GM19438 (cell line): Measurements from ENCODE around the gene S1PR3.
"Not testable (repeated sequence)": the region's sequence is repeated elsewhere in the genome, so short reads cannot be mapped to it uniquely, and the experiment has no call there.

Experiments
- ATAC-seq: cut with Tn5 transposase; IDR thresholded peaks from one replicate; pipeline ENCODE4 v1.9.1; 2021; ENCODE audit warnings: low read depth; ENCODE audit not compliant: unreplicated experiment

The S1PR3 gene

DNA sequence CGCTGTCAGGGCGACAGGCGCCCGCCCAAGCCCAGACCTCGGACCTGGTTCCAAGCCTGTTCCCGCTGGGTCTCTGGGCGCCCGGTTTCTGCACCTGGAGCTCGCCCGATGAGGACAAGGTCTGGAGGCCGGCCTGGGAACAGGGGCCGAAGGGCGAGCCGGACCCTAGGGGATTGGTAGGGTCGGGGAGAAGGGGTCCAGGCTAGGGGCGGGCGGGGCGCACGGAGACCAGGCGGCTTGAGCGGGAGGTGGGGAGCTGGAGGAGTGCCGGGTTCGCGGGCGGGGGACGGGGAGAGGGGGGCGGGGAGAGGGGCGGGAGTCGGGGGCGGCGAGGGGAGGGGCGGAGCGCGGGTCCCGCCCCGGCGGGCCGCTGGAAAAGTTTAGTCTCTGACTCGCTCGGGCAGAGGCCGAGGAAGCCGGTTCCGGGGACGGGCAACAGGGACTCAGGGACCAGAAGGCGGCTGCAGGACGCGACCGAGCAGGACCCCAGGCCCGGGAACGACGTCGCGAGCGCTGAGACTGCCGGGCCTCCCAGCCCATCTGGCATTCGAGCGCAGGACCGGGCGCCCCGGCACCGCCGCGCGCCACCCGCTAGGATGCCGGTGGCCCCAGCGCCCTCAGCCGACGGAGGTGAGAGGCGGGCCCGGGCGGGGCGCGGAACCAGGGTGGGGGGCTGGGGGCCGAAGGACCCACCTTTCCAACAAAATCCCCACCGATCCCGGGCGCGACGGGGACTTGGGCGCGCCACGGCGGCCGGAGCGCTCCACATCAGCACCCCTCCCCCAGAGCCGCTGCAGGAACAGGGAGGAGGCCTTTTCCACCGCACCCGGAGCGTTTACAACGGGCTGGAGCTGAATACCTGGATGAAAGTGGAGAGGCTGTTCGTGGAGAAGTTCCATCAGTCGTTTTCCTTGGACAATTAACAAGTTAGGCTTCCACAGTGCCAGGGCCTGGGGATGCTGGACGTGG, at the start of gene S1PR3:
Gene S1PR3, plus strand, starts transcription at position 403 of the 969 bp plus-strand sequence. CDS start 9,733 bp downstream, outside the sequence.
- no peak for ATAC-seq

DNA sequence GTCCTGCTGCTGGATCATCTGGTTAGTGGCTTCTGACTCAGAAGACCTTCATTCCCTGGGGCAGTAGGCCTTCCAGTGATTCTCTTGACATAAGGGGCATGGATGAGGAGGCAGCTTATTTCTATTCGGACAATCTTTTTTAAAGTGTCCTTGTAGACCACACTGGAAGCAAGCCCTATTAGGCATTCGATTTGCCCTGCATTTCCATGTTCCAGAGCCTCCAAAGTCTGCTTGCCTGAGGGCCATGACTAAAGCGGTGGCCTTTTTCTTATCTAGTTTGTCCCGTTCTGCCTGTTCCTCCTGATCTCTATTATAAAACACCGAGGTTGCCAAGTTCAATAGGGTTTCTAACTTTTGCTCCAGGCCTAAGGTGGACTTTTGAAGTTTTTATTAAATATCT, 49.7 kb upstream of the S1PR3 start:
- not testable (repeated sequence) for ATAC-seq

DNA sequence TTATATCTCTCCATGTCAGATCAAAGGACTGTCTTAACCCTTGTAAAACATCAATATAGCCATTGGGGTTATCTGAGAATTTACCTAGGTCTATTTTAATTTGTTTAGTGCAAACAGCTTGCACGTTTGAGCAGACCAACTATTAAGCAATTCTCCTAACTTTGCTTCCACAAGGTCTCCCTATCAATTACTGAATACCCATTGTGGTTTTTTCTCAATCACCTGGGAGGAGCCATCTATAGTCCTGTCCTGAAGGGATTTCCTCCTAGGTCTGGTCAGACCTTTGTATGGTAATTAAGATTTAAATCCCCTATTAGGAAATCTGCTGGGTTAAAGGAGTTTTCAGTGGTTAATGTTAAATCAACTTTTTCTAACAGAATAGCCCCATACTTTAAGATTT, 48.9 kb upstream of the S1PR3 start:
- no peak for ATAC-seq

DNA sequence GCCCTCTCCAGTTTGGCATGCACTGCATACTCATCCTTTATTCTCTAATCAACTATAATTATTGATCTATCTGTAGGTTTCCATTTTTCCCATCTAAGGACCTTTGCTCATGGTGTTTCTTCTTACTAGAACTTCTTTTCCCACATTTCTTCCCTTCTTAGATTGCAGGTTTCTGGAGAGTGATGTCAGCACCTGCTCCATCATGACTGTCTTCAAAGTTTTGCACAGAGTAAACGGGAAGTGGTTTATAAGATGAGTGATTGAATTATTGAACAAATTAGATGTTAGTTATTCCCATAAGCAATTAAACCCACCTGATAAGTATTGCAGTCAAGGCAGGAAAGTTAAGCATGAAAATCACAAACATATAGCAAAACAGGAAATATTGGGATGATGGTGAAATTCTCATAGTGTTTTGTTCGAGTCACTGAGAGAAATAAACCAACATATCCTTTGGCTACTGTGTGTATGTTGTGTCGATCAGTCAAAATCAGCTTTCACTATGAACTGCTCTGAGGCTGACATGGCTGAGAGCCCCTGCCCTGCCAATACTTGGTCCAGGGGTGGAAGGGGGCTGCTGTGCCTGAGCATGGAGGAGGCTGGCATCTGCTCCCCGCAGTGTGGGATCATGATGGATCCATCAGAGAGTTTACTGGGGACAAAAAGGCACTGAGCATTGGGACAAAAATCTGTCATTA, 45.5 kb upstream of the S1PR3 start:
- ATAC-seq, result no peak

DNA sequence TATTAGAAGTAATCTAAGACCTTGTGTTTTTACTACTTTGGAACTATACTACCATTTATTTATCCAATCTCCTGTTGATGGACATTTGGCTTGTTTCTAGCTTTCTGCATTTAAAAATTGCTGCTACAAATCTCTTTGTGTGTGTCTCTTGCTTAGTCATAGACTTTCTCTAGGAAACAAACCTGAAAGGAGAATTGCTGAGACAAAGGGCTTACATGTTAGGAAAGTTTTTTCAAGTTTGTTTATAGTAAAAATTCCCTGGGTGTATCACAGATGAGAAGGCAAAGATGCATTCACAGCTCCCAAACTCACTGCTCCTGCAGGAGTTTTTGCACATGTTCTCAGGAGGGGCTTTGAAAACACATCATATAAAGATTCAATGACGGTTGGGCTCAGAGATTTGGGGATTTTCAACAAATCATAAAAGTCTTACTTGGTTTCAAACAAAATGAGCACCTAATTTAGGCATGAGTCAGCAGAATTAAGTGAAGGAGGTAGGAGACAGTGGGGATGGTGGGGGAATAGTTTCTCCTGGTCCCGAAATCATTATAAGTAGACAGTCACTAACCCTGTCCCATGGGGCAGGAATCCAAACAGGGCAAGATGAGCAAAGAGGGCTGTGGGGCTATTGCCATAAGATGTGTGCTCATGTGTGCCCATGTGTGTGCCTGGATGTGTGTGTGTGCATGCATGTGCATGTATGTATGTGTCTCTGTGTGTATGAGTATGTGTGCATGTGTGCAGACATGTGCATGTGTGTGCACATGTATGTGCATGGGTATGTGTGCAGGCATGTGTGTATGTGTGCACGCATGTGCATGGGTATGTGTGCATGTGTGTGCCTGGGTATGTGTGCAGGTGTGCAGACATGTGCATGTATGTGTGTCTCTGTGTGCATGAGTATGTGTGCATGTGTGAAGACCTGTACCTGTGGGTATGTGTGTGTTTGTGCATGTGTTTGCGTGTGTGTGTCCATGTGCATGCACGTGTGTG, 43.4 kb upstream of the S1PR3 start:
- no peak for ATAC-seq

DNA sequence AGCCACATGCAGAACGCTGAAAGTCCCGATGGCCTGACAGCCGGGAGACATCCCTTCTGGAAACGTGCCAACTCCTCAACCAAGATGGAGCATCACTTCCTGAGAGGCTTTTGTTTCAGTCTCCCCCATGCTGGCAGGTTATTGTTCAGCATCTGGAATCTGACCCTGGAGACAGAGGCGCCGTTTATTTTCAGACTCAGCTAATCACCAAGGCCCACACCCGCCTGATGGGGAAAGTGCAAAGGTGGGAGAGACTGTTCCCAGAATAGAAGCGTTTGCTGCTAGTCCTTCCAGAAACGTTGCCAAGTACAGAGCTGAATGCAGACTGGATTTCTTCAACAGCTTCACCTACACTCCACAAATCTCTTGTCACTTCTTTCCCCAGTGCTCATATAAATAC, 41.8 kb upstream of the S1PR3 start:
- no peak for ATAC-seq

DNA sequence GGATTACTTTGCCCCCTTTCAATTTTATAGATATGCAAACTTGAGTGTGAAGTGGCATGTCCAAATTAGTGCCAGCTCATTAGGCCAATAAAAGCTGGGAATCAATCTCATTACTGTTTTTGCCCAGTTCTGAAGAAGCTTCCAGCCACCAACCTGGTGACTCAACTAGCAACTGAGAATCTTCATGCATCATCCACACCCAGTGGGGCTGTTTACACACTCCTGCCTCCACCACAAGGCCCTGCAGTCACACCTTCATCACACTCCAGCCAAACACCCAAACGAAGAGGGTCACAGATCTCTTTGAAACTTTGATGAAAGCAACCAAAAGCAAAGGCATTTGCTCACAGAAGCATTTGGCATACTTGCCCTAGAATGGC, 41.3 kb upstream of the S1PR3 start:
- no peak for ATAC-seq

DNA sequence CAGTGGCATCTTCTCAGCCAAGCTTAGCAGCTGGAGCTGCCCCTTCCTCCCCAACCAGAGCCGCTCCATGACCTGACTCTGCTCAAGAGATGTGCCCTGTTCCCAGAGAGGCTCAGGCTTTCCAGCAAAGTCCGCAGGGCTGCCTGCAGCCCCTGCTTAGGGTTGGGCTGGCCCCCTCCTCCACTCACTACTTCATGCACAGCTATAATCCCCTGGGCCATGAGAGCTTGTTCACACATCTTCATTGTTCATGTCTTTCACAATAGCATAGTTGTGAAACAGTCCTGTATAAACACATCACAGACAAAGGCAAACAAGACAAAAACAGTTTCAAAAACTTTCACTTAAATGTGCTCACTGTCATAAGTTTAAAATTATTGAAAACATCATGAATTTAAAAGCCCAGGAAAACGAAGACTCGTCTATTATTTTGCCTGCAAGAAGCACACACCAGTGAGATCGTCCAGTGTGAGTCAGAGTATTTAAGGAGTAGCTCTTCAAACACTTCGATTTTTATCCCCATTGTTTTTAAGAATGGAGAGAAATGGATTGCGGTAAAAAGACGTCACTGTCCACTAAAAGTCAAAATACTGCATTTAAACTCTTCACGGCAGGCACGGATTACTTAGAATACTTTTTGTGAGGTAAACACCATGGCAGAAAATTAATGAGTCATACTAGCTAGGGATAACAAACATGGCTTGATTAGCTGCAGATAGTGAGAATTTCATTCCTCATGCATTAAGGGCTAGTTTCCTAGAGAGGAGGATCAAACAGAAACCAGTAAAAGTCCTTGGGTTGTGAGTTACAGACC, 40.7 kb upstream of the S1PR3 start:
- no peak for ATAC-seq

DNA sequence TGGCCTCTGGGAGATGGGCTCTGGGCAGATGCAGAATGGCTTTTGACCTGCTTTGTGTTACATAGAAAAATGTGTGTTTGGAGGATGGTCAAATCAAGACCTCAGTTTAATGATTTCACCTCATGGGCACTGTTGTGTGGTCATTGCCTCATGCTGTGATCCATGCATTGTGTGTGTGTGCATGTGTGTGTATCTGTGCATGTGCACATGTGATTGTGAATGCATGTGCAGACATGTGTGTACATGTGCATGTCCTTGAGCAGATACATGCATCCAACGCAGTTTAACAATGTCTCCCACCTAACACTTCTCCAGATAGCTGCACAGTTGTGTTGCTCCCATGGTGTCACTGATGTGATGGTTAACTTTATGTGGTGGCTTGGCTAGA, 40.1 kb upstream of the S1PR3 start:
- ATAC-seq, result no peak

DNA sequence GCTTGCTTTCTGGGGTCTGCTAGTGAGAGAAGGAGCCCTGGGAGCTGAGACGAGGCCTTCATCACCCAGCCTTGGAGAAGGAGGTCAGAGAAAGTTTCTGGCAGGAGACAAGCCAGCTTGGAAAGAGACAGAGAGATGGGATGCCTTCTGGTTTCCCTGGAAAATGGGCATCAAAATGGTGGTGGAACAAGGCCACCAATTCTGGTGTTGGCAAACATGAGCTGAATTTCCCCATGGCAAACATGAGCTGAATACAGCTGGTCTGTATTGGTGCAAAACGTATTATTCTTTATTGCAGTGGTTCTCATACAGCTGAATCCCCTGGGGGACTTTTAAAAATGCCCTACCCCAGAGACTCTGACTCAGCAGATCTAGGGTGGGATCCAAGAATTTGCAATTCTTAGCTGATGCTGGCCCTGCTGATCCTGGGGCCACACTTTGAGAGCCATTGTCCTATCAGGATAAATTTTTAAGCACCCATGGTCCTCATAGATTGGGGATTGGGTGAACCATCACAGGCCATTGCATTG, 39.1 kb upstream of the S1PR3 start:
- no peak for ATAC-seq

DNA sequence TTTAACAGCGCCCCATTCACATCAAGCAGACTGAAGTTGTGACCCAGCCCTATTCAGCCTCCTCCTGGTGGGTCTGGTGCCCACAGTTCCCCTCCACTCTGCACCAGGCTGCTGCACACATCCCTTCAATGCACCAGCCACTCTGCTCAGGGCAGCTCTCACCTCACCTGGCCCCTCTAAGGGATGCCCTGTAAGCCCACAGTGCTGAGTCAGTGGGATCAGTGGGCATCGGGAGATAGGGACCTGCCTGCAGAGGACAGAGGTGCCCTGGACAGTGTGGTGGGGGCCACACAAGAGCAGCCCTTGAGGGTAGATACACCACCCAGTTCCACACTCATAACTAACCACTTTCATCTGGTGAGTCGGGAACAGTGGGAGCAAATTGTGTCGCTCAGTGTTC, 38.3 kb upstream of the S1PR3 start:
- ATAC-seq, result no peak

DNA sequence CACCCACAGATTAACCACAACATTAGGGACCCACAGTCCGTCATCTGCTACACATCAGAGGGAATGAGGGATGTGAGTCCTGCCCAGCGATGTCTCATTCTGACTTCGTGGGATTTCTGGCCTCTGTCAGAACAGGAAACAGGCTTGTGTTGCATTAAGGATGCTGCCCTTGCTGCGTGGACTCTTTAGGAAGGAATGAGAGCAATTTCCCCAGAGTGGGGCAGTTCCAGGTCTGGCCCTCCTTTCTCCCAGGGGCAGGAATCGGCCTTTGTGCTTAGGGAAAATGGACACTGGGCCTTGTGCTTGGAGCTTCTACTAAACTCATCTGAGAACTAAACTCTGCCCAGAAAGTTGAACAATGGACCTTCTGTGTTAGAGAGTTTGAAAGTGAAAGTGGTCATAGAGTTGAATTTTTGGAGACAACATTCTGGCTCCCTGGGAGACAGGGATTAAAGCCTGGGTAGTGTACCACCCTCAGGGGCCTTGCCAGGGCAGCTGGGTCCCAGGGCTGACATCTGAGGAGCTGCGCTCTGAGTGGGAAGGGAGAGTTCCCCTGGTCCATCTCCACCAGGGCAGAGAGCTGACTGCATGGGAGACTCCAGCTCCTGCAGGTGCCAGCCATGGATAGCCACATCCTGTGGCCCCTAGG, 37.8 kb upstream of the S1PR3 start:
- no peak for ATAC-seq

DNA sequence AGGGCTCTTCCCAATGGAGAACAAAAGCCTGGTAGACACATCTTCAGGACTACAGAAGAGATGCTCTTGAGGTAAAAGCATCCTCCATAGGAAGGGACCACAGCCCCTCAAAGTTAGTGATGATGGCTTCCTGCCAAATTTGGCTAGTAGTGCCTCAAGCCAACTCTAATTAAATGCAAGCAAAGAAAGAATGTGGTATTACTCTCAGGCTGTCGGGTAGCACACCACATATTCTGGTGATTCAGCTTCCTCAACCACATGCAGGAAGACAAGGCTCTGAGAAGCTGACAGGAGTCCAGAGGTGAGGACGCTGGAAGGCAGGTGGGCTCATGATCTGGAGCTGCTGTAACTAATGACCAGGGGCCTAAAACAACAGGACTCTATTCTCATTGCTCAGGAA, 37.2 kb upstream of the S1PR3 start:
- no peak for ATAC-seq

DNA sequence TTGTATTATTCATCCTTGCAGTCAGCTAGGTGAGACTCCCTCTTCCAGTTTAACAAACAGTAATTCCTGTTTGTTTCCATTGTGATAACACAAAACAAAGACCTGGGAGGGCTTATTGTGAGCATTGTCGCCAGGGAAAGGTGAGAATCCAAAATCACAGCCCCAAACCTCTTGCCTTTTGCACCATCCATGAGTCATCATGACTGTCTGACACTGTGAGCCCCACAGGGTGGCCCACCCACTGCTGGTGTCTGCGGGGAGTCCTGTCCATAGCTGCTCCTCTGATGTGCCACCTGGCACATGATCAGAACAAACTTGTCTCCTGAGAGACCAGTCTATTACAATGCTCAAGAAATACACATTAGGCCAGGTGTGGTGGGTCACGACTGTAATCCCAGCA, 33.7 kb upstream of the S1PR3 start:
- no peak for ATAC-seq

DNA sequence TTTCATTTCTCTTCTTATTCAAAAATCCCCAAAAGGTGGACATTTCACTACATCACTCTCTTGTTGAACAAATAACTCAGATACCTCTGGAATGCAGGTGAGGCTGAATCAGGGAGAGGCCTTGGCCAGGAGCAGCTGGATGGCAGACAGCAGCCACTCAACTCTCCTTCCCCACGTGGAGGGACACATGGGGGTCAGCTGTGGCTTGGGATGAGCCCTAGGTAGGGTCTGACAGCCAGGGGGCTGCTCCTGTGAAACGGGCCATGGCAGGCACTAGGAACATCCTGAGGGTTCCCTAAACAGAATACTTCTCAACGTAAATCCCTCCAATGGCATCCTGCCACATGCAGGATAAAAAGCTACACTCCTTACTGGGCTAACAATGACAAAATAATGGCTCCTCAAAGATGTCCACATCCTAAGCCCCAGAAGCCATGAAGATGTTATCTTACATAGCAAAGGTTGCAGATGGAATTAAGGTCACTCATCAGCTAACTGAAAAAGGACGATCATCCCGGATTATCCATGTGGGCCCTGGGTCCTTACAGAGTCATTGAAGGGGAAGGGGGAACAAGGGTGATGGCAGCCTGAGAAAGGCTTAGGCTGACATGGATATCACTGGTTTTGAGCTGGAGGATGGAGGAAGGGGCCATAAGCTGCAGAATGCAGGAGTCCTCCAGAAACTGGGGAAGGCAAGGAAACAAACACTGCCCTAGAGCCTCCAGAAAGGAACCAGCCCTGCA, 31.4 kb upstream of the S1PR3 start:
- no peak for ATAC-seq

DNA sequence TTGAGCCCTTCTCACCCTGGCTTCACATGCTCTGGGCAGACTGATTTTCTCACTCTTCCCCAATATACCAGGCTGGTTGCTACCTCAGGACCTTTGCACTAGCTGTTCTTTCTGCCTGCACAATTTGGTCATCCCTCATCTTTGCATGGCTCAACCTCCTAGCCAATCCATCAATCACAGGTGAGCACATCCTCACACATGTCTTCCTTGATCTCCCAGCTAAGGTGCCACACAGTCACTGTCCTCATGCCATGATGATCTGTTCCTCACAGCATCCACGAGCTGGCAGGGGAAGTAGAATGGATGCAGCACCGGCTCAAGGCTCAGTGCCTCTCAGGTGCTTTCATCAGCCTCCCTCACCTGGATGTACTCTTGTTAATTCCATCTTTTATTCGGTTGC, 30.6 kb upstream of the S1PR3 start:
- ATAC-seq, result no peak

DNA sequence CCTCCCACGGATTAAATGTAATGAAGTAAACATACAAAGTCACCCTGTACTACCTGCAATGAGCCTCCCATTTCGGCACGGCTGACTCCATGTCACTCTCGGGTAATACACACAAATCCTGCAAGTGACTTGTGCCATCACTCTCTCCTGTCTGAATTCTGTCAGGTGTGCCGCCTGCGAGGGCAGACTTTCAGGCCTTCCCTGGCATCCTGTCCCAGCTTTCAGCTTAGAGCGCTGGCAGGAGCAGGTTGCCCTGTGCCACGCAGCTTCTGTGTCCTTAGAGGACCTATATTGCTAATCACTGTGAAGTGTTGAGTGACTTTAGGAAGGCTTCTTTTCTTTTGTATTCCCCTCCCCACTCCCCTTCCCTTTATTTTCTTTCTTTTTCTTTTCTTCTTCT, 25.8 kb upstream of the S1PR3 start:
- ATAC-seq, result no peak

DNA sequence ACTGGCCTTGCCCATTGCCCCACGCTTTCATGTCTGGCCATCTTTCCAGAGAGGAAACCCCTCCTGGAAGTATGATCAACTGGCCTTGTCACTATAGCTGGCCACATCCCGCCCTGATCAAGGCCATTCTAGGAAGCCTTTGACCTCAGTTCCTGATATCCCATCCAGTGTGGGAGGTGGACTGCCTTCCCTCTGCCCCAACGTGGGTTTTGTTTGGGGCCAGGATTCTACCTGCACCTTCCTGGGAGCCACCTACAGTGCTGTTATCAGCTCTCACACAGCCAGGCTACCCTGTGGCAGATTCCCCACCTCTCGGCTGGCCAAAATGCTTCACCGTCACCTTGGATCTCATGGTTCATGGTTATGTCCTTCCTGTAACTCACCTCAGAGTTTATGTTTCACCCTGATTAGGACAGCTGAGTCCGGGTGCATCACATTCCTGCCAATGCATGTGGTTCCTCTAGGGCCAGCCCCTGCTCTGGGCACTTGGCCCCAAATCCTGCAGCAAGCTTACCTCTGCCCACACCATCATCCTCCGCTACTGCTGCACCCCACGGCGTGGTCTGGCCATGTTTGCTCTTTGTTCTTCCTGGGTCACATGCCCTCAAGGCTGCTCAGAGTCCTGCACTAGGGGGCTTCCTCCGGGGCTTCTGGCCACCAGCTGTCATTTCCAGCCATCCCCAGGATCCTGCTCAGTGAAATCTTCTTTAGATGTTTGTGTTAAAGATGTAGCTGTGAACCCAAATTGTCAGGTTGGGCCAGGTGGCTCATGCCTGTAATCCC, 24.2 kb upstream of the S1PR3 start:
- ATAC-seq, result no peak
